Neural crest cell (in vitro differentiated cells): Measurements from ENCODE around the gene C2orf76. TPM values are rescaled to one million over a fixed set of nuclear protein-coding genes. Genes with fewer than 3 reads are reported as not detected.
"Not testable (repeated sequence)": the region's sequence is repeated elsewhere in the genome, so short reads cannot be mapped to it uniquely, and the experiment has no call there.

Source experiments
- DNase-seq: peaks from one replicate; pipeline ENCODE4 v3.0.0; 2021; ENCODE audit warnings: low read depth, mixed read lengths, low spot score
- H3K27ac Mint-ChIP-seq: one replicate; pipeline ENCODE4 v1.8.0; 2021; ENCODE audit warnings: mild to moderate bottlenecking, mixed read lengths; ENCODE audit not compliant: unreplicated experiment
- H3K27me3 Mint-ChIP-seq: 2 replicates; pipeline ENCODE4 v1.8.0; 2021; ENCODE audit warnings: low read depth, mild to moderate bottlenecking, mixed read lengths
- H3K36me3 Mint-ChIP-seq: 2 replicates; pipeline ENCODE4 v1.8.0; 2021; ENCODE audit warnings: low read depth, mild to moderate bottlenecking, mixed read lengths
- H3K4me1 Mint-ChIP-seq: 2 replicates; pipeline ENCODE4 v1.8.0; 2021; ENCODE audit warnings: mixed read lengths
- H3K4me3 Mint-ChIP-seq: one replicate; pipeline ENCODE4 v1.8.0; 2021; ENCODE audit warnings: mild to moderate bottlenecking, mixed read lengths
- H3K9me3 Mint-ChIP-seq: 2 replicates; pipeline ENCODE4 v1.8.0; 2021; ENCODE audit warnings: mixed read lengths
- CTCF ChIP-seq: fragments of 200-600 bp; sonication (generic); conservative IDR thresholded peaks from 2 replicates; pipeline ENCODE4 v1.5.0; 2021; ENCODE audit warnings: antibody characterized with exemption, mild to moderate bottlenecking
- total RNA-seq: library from RNA; stranded (reverse); gene quantifications from 2 replicates; pipeline ENCODE4 v1.2.1, GENCODE V29; 2021

Gene C2orf76
- total RNA-seq, 1 donor from 2014 or later, result 11.6 TPM

- no peak for DNase-seq
- Mint-ChIP-seq H3K4me1 (peaks cover 13% of the 10 kb centered on the region), H3K36me3 (peaks cover 33% of the 10 kb centered on the region), H3K4me3 (no peak overlapping the region), H3K9me3 (peaks cover 3% of the 10 kb centered on the region), H3K27ac (no peak overlapping the region), H3K27me3 (no peaks in the 10 kb centered on the region)
- TF ChIP-seq CTCF, result no peak
These were observed 10.2 kb upstream of the C2orf76 start for GRCh38 chr2:119376810-119377209.

GRCh38 chr2:119376406-119376805, 9.8 kb upstream of the C2orf76 start:
- not testable (repeated sequence) for H3K4me3 Mint-ChIP-seq, H3K27ac Mint-ChIP-seq, H3K27me3 Mint-ChIP-seq, DNase-seq, H3K9me3 Mint-ChIP-seq
- H3K36me3 Mint-ChIP-seq, result peaks cover 35% of the 10 kb centered on the region
- H3K4me1 Mint-ChIP-seq, result peaks cover 14% of the 10 kb centered on the region

- not testable (repeated sequence) for DNase-seq, H3K27me3 Mint-ChIP-seq, H3K27ac Mint-ChIP-seq, H3K9me3 Mint-ChIP-seq, H3K4me3 Mint-ChIP-seq
- peaks cover 51% of the 10 kb centered on the region for H3K36me3 Mint-ChIP-seq
- peaks cover 33% of the 10 kb centered on the region for H3K4me1 Mint-ChIP-seq
These were observed 7.5 kb upstream of the C2orf76 start for GRCh38 chr2:119373907-119374745.

GRCh38 chr2:119372778-119373568, 6.3 kb upstream of the C2orf76 start:
- peaks cover 40% of the 10 kb centered on the region for H3K4me1 Mint-ChIP-seq
- TF ChIP-seq CTCF, result no peak
- peaks cover 55% of the 10 kb centered on the region for H3K36me3 Mint-ChIP-seq
- no peak for DNase-seq
- peaks cover 3% of the 10 kb centered on the region for H3K9me3 Mint-ChIP-seq
- H3K27me3 Mint-ChIP-seq, result no peaks in the 10 kb centered on the region
- H3K27ac Mint-ChIP-seq, result no peak overlapping the region
- no peak overlapping the region for H3K4me3 Mint-ChIP-seq

- peaks cover 57% of the 10 kb centered on the region for H3K36me3 Mint-ChIP-seq
- no peaks in the 10 kb centered on the region for H3K27me3 Mint-ChIP-seq
- H3K27ac Mint-ChIP-seq, result no peak overlapping the region
- no peak for DNase-seq
- no peak for TF ChIP-seq CTCF
- H3K4me1 Mint-ChIP-seq, result peaks cover 43% of the 10 kb centered on the region
- peak overlapping the region; percentile 78 for H3K4me3 Mint-ChIP-seq
- H3K9me3 Mint-ChIP-seq, result peaks cover 3% of the 10 kb centered on the region
These were observed 4.5 kb upstream of the C2orf76 start for GRCh38 chr2:119371111-119371510.

GRCh38 chr2:119369845-119370244, 3.2 kb upstream of the C2orf76 start:
- TF ChIP-seq CTCF, result no peak
- H3K9me3 Mint-ChIP-seq, result peaks cover 3% of the 10 kb centered on the region
- no peaks in the 10 kb centered on the region for H3K27me3 Mint-ChIP-seq
- no peak for DNase-seq
- H3K27ac Mint-ChIP-seq, result no peak overlapping the region
- peaks cover 56% of the 10 kb centered on the region for H3K4me1 Mint-ChIP-seq
- peaks cover 54% of the 10 kb centered on the region for H3K36me3 Mint-ChIP-seq
- H3K4me3 Mint-ChIP-seq, result peak overlapping the region; percentile 71
